Medulla oblongata (tissue), 1 donor: ENCODE results near the gene PYGM.

Experiments
- DNase-seq: peaks from one replicate; pipeline ENCODE4 v3.0.0-alpha.2; 2015; ENCODE audit errors: extremely low spot score

The PYGM gene

DNA sequence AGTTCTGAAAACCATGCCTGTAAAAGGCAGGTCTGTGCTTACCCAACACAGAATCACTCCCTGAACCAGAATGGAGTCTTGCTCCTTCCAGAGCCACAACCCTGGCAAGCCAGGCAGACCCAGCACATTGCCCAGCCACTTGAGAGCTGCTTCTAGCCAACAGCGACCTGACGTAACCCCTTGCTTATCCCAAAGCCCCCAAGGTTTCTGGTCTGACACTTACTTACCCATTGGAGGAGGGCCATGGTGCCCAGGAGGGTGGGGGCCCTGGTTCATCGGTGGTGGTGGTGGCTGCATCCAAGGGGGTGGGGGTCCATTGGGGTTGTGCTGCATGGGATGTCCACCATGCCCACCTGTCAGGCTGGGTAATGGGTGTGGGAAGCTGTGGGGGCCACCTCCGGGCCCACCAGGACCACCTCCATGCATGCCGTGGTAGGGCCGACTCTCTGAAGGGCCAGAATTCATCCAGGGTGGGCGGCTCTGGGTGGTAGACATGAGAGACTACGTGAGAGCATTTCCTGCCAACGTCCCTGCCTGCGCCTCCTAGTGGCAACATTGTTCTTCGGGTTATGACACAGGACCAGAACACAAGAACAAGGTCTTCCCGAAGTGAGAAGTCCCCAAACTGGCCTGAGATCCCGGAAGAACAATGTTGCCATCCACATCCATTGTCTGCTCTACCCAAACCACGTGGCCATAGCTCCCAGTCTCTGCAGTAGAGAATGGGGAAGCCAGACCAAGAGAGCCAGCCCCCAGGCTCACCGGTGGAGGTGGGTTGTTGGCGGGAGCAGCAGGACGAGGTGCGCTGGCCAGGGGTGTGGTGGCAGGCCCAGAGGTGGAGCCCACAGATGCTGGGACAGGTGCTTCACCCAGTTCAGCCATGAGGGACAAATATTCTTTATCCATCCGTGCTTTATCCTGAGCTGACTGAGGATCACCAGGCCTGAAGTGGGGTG is 7.8 kb upstream of the PYGM start:
- peak; percentile 43 for DNase-seq

DNA sequence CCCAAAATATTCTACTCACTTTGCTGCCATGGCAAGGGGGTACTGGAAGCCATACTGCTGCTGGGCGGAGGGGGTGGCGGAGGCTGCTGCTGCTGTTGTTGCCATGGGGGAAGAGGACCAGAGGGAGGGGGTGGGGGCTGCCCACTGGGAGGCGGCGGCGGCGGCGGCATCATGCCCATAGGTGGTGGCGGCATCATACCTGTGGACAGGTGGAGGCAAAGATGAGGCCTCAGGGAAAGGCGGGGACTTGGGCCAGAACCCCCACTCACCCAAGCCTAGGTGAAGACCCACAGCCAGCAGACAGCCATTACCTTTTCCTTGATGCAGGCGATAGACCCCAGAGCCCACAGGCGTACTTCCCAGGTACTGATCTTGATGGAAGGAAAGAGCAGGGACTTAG is 7.1 kb upstream of the PYGM start:
- no peak for DNase-seq

DNA sequence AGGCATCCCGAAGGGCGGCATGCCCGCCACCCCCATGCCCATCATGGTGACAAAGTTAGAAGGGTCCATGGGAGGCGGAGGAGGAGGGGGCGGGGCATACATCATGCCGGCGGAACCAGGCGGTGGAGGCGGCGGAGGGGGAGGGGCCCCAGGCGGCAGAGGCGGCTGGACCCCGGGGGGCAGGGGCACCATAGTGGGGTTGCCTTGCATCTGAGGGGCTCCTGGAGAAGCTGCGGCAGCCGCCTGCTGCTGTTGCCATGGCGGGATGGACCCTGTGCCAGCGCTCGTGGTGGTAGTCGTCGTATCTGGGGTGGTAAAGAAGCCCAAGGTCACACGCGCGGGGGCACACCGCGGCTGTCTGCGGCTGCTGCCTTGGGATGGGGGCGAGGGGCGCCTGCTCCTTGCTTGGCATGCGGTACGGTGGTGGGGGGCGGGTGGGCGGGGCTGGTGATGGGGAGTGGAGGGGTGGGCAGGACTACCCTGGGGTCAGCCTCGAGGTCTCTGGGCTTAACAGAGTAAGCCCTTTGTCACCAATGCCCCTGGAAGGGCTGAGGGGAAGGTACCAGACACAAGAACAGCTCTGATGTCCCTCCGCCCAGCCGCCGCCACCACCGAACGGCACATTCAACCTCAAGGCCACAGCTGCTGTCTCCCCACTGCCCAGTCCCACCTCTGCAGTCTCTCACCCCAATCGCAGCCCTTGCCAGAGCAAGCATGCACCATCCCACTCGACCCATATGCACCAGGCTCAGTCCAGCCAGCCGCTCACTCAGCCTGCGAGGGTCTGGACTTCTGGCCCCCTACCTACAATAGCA is 6.3 kb upstream of the PYGM start:
- no peak for DNase-seq

DNA sequence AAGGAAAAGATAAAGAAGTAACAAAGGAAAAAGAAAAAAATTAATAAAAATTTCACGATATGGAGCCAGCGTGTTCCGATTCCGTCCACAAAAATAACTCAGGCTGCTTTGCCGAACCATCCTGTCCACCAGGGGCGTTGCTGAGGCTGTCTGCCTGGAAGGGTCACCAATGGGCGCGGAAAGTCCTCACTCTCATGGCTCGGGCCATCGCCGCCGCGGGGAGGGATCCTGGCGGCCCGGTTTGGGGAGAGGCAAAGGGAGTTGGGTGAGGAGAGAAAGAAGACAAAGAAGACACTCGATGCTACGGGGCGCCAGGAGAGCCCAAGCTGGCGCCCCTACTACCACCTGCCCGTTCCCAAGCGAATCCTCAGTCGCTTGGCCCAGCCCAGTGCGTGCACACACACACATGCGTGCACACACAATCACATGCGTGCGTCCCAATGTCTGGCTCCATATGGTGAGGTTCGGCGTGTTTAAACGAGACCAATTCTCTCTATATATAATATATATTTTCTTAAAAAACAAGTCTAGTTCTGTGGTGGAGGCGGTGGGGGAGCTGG is 5.6 kb upstream of the PYGM start:
- DNase-seq = no peak

DNA sequence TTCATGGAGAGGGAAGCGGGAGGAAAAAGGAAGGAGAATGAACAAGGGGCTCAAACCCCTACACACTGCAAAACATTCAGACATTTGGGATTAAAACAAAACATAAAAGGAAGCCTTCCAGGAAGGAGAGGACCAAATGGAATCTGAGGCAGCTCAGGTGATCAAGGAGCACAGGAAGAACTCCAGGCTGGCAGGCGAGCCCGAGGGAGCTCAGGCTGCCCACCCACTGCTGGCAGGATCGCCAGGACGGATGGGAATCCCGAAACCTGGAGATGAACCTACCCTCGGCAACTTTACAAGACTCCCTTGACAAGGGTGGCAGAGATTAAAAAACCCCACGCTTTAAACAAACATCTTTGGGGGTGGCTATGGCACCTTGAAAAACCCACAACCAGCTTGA is 5.0 kb upstream of the PYGM start:
- DNase-seq = no peak

DNA sequence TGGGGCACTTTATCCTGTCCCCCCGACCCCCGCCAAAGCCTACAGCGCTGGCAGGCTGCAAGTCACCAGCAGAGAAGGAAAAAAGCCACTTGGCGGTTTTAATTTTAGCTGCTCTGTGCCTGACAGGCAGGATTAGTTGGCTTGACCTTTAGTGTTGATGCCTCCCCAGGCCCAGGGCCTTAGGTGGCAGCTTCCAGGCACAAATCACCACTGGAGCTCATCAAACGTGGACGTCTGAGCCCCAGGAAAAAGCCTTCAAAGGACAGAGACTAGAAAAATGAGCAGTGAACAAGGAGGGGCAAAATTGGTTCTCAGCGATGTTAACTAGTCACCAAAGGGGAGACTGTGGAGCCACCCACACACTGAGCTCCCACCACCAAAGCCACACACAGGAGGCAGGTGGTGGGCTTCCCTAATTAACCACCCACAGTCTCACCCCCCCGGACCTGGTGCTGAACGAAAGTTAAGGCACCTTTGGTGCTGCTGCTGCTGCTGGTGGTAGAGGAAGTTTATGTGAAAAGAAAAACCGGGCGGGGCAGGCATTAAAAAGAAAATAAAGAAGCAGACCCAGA is 4.4 kb upstream of the PYGM start:
- DNase-seq = no peak

DNA sequence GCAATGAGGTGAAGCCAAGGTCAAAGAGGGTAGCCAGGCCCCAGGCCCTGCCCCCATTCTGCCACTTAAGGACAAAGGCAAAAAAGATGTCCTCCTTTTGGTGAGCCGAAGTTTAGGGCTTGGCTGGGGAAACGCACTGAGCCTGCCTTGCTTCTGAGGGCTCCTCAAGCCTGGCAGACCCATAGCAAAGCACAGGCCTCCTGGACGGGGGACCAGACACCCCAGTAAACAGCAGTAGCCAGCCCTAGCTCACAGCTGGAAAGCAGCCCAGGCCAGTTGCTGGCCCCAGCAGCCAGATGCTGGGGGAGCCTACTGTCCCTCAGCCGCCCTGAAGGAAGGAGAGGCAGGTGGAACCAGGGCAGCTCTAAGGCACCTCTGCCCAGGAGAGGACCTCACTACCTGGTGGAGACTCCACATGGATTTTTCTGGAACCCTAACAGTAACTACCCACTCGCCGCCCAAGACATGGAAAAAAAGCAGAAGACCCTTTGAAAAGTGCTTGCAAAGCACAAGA is 3.8 kb upstream of the PYGM start:
- DNase-seq = no peak

DNA sequence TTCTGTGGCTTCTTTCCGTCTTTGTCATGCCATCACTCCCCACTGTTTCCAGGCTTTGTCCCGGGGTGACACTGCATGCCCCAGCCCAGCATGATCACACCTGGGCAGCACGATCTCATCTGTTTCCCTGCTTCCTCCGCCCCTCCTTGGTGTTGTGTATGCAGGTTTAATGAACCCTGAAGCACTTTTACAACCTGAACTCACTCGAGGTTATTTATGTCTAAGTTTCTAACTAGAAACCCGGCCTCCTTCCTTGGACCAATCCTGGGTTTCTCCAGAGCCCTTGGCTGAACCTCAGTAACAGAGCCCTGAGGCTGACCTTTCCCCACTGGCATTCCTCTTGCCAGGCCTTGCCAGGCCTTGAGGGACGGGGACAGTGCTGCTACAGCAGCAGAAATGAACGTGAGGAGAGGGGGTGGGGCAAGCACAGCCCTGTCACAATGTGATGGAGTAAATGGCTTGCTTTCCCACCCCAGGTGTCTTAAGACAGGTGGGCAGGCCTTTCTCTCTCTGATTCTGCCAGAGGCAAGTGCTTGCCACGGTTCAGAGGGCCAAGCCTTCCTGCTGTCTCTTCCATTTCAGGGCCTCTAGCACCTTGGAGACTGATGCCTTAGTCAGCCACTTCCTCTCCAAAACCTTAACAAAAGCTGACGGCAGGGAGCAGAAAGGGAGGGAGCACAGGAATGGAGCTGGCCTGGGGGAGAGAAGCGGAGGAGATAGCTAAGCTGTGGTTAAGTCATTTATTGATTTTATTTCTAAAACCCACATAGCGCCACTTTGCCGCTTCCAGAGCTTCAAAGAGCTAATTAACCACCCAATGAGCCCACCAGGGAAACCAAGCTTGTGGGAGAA is 3.1 kb upstream of the PYGM start:
- DNase-seq = peak; percentile 75

DNA sequence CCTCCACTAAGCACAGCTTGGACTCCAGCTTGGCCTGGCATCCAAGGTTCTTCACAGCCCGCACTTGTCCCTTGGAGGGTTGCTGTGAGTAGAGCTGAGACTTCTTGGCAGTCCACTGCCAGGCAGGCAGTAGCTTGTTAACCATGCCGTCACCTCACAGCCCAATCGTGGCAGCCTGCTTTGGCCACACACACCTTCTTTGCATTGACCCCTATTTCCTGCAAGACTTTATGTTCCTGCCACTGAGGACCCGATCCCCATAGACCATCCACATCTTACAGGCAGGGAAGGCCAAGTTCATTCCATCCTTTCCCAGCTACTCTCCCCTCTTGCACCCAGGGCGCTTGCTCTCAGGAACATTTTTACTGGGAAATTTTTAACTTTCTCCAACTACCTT is 2.5 kb upstream of the PYGM start:
- DNase-seq = peak; percentile 59

DNA sequence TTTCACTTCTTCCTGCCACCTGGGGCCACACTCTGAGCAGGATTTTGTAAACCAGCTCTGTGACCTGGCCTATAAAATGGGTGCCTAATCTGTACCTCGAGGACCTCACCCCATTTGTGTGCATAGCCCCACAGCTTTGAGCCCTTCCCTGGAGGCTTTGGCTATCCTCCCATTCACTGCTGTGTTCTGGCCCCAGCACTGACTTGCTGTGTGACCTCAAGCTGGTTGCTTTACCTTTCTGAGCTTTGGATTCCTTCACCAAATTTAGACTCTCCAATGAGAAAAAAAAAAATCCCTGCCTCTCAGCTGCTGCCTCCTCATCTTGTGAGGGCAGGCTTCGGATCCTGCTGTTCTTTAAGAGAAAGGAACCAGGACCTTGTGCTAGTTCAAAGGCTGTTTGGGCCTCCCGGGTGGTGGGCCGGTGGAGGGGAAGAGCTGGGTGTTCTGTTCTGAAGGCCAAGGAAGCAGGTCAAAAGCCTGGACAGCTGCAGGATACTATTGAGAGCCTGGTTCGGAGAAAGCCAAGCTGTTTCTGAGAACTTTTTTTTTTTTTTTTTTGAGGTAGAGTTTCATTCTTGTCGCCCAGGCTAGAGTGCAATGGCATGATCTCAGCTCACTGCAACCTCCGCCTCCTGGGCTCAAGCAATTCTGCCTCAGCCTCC is 1.1 kb upstream of the PYGM start:
- DNase-seq = no peak

DNA sequence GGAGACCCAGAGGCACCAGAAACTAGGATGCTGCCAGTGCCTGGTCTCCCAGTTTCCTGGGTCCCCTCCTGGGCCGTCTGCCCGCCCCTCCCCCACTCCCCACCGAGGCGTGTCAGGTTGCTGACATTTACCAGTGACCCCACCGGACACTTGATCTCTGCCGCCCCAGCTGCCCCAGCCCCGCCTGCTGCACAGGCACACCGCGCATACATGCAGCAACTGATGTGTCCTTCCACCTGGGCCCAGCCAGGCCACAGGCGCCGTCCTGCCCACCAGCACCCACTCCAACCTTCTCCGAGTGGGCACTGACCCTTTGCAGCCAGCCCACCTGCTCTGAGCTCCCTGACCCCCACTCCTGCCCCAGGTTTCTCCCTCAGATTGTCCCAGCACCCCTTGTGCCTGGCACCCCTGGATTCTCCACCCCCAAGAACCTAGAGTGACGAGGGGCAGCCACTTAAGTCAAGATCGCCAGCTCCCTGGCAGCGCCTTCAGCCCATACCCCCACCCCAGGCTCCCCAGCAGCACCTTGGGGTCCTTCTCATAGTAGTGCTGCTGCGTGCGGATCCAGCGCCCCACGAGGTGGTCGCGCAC is 548 bp downstream of the PYGM start:
- no peak for DNase-seq

DNA sequence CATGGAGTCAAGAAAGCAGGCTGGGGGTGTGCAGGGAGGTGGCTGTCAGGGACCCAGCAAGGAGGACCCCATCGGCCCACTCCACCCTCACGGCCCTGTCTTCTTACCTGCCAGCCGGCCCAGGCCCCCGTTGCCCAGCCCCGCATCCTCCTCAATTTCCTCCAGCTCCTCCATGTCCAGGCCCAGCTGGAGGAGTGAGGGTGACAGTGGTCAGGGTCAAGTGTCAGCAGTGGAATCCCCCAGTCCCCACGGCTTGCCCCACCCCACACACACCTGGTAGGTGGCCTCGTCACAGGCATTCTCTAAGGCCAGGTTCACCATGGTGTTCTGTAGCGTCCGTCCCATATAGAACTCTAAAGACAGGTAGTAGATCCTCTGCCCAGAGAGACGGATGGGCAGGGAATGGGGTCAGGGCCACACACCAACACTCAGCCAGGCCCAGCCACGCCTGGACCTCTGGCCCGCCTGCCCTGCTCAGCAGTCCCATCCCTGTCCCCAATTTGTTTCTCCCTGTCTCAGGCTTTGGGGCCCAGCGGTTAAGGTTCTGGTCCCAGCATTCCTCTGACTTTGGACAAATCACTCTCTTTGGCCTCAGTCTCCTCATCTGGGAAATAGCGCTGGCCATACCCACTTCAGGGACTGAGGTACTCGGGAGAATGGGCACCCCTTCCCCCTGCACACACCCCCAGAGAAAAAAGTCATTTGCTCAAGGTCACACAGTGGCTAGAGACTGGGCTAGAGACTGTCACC is 1.3 kb downstream of the PYGM start:
- DNase-seq = no peak

DNA sequence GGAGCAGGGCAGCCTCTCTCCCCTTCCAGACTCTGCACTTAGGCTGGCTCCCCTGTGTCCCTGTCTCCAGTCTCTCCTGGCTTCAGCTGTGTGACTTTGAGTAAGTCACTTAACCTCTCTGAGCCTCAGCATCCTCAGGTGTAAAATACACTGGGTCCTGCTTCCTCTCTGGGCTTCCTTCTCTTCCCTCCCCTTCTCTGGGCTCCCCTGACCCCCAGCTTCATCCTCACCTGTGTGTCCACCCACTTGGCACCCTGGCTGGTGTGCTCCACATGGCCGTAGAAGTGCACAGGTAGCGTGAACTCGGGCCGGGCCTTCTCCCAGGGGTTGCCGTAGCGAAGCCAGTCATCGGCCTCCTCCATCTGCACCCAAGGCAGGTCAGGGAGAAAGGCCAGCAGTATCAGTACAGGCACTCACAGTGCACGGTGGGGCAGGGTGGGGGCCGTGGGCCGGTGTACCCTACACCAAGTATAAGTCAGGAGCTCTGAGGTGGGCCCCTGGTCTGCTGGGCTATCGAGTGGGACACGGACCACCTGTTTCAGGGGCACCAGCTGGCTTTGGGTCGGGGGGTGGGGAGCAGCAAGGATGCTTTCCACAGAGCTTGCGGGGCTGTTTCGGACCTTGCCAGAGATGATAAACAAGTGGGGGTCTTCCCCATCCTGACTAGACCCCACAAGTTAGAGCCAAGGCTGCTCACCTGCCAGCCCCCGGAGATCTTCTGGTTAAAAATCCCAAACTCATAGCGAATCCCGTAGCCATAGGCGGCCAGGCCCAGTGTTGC is 2.0 kb downstream of the PYGM start:
- no peak for DNase-seq

DNA sequence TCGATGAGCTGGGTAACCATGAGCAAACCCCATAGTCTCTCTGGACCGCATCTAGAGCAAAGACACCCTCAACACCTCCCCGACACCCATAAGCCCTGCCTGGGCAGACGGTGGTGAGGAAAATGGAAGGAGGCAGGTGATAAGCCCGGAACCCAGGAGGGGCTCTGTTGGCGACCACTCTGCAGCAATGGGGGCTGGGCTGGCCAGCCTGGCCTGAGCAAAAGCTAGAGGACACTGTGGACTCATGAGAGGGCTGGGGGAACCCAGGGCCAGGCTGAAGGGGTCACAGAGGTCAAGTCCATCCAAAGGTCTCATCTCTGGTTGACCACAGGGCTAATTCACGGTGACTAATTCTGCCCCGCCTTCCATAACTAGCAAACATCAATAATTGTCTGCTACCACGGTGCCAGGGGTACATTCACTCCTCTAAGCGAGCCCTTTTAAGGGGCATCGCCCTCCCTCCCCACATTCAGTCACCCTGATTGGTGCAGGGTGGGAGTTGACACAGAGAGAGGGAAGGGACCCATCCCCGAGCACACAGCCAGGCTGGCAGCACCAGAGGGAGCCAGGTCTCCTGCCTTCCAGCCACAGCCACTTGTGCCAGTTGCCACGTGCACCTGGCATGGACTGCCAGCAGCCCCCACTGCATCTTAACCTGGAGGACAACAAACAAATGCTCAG is 4.0 kb downstream of the PYGM start:
- no peak for DNase-seq

DNA sequence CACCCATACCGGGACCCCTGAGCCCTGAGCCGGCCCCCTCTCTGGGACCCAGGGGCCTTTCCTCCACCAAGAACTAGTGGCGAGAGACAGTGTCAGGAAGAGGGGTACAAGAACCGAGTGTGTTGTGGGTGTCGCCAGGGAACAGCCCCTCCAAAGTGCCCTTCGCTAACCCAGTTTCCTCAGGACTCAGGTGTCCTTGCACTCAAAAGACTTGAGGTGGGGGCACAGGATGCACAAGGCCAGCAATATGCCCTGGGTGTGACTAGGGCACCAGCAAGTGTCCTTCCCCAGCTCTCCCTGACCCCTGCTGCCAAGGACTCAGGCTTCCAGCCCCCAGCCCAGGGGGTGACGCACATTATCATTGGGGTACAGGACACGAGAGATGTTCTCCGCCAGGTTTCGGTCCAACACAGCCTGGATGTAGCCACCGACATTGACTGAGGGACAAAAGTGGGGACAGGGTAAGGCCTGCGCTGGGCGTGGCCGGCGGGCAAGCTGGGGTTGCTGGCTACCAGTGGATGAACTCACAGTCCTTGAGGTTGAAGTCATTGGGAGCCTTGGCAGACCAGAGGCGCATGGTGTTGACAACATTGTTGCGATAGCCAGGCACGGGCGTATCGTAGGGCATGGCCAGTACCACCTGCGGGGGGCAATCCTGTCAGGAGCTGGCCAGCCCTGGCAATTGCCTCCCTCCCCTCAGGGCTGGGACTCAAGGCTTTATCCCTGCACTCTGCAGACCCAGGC is 4.7 kb downstream of the PYGM start:
- DNase-seq = no peak

DNA sequence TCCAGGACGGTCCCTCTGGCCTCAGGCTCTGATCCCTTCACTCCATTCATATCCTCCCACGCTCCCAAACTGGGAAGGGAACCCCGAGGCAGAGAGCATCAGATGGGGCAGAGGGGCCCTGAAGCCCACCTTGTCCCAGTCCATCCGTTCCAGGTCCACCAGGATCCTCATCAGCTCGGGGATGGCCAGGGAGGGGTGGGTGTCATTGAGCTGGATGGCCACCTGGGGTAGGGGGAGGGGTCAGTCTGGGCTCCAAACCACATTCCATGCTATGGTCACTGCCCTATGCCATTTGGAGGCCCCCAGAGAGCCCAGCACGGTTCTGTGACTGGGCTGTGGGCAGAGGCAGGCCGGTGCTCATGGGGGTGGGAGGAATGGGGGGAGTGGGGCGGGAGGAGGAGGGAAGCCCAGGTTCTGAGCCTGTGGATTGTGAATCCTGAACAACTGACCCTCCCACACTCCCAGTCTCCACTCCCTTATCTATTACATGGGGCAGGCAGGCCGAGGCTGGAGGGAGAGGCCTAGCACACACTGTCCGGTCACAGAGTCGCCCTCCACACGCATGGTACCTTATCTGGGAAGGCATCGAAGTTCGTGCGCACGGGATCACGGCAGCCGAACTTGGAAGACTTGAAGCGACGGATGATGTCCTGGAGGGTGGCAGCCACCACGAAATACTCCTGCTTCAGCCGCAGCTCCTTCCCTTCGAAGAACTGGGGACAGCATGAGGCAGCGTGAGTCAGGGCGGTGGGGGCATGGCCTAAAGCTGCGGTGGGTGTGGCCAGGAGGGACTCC is 5.5 kb downstream of the PYGM start:
- no peak for DNase-seq
